Stimulated activated CD8-positive, alpha-beta memory T cell treated with anti-CD3 and anti-CD28 coated beads, Interleukin-7, amount 100 ng/mL, for 4 hours (primary cell): ENCODE data around the gene CDH4.

Experiments
- DNase-seq, 2 donors: peaks; one replicate each; pipeline ENCODE4 v3.0.0-alpha.2; 2020; ENCODE audit warnings: low read depth in 2 of 2

The CDH4 gene

DNA sequence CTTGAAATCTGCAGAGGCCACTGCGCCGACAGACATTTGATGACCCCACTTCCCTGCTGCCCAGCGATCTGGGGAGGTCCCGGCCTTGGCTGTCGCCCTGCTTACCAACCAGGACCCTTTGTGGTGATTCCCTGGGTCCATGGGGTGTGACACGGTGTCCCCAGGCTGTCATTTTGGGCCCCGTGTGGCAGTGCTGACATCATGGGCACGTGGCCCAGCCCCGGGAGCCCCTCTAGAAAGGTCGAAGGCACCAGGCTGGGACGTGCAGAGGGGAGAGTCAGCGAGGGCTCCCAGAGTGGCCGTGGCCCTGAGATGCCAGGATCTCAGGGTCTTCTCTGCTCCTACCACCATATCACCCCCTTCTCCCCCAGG lies 643.6 kb downstream of the CDH4 start:
- DNase-seq, result no peak

DNA sequence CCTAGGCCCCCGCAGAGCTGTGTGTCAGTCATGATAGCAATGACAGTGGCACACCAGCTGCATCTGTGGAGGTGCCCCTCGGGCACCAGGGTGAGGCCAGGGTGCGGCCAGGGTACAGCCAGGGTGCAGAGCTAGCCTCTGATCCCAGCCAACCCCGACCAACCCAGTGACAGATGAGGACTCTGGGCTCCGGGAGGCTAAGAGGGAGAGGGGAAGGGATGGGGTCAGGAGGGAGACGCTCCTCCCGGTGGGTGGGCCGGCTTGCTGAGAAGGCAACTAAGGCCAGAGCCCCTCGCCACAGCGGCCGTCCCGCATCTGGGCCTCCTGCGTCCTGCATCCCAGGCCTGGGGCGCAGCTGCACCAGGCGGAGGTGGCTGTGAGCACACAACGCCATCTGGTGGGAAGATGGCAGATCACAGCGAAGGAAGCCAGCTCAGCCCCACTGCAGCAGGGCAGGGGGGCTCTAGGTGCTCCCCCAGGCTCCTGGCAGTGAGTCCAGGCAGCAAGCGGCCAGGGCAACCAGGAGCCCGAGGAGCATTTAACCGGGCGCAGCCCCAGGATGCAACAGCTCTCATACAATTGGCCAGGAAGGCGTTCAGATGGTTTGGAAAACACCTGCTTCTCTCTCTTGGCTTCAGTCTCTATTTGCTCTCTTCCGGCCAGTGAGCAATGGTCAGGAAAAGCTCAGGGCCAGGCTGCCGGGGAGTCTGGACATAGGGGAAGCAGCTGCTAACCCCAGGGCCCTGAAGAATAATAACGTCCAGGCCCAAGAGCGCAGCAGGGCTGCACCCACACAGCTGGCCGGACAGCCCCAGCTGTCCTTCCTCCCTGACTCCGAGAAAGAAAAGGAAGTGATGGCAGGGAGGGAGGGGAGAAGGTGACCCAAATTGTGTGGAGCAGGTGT lies 644.2 kb downstream of the CDH4 start:
- DNase-seq, result no peak

- DNase-seq, result no peak
These were observed 645.6 kb downstream of the CDH4 start for GRCh38 chr20:61897401-61898295.

DNA sequence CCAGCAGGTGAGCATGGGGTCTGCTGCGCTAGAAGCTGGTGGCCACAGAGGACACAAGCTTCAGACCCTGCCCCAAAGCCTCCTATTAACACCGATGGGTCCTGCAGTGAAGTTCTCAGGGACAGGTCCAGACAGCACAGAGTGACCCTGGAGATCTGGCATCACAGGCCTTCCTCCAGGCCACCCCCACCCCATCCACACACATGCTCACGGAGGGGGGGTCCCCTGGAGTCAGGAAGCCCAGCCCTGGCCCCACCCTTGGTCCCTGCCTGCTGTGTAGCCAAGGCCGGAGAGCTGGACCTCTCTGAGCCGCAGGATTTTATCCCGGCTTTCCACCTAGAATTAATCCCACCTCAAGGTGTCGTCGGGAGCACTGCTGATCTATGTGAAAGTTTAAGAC lies 646.3 kb downstream of the CDH4 start:
- no peak for DNase-seq

- no peak for DNase-seq
These were observed 648.2 kb downstream of the CDH4 start for GRCh38 chr20:61900011-61900944.

DNA sequence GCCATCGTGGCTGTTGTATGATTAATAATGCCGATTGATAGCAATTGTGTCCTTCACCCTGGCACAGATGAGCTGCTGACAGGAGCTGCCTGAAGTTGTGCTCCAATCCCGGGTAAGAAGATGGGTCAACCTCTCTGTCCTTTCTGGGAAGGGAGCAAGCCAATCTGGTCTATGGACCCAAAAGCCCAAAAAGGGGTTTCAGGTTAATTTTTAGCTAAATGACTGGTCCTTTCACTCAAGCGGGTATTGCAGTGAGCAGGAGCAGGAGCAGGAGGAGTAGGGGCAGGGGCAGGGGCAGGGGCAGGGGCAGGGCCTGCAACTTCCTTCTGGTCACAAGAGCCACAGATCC lies 648.9 kb downstream of the CDH4 start:
- no peak for DNase-seq

- no peak for DNase-seq
These were observed 649.5 kb downstream of the CDH4 start for GRCh38 chr20:61901392-61902220.

DNA sequence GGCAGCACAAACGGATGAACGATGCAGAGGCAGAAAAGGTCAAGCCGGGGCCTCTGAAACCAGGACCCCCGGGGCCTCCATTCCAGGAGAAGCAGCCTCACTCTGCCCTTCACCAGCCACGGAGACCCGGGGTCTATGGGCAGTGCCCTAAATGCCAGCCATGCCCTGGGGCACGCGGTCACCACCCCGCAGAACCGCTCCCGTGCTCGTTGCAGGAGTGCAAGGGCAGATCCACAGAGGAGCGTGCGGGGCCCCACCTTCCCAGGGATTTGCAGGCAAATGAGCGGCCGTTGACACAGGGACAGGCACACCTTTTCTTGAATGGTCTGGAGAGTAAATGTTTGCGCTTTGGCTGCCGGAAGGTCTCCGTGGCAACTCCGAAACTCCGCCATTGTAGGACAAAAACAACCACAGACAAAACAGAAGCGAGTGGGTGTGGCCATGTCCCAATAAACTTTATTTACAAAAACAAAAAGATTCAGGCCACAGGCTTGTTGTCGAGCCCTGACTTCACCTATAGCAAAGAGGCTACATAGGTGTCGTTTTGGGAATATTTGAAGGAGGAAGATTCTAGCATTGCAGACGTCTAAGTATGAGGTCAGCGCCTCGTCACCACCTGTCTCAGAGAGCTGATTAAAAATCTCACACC lies 650.3 kb downstream of the CDH4 start:
- DNase-seq, result no peak

DNA sequence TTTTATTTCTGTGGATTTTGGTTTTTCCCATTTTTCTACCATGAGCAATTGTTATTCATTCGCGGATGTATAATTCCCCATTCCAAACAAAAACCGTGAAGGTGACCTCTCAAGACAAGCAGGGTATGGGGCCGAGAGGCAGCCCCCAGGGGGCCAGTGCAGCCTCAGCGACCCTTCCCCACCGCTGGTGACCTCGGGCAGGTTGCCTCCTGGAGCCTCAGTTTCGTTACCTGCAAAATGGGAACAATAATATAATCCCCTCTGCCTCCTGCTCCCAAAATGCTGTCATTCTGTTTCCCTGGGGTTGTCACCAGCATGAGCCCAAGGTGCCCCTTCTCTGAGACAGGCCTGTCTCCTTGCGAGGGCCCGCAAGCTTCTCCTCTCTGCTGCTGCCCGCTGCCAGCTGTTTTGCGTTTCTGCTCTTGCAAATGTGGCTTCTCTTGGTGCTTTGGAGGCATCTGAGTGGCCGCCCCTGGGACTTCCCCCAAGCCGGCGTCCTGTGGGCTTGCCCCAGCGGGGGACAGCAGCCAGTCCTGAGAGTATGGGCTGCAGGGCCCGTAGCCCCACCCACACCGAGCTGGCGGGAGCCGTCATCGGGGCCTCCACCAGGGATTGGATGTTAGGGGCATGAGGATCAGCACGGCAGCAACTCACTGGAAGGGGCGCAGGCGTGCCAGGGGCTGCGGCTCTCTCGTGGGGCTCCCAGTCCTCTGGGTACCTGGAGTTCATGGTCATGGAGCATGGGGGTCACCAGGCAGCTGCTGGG lies 651.7 kb downstream of the CDH4 start:
- DNase-seq, result no peak

- no peak for DNase-seq
These were observed 652.4 kb downstream of the CDH4 start for GRCh38 chr20:61904456-61904855.

GRCh38 chr20:61905781-61906523 lies 653.9 kb downstream of the CDH4 start:
- no peak for DNase-seq

DNA sequence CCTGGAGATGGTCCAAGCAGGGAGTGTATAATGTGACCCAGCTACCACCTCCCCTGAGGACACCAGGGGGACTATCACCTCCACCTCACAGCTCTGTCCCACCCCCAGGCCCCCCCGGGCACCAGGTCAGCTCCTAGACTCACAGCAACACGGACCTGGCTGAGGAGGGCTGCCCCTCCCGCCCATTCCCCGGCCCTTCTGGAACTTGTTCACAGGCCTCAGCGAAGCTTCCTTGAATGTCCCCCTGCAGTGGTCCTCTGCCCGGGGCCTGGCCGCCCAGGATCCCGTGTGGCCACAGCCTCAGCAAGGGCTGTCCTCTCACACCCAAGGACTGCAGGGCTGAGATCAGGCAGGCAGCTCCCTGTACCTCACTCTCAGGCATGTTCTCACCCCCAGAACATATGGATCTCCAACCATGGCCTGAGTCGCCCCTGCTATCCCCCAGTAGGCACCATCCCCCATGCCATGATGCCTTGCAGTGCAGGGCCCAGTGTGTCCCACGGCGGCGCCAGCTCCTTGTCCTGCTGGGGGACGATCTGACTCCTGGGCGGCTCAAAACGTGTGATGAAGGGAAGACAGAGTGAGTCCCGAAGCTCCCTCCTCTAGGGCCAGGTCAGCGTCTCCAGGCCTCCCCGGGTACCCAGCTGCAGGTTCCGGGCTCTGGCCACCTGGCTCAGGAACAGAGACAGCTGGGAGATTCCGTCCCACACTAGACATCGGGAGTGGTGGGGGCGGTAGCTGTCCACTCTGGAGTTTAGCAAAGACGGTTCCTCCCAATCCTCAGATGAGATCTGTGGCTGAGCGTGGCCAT lies 655.2 kb downstream of the CDH4 start:
- DNase-seq, result no peak

GRCh38 chr20:61908057-61909026 lies 656.3 kb downstream of the CDH4 start:
- no peak for DNase-seq

DNA sequence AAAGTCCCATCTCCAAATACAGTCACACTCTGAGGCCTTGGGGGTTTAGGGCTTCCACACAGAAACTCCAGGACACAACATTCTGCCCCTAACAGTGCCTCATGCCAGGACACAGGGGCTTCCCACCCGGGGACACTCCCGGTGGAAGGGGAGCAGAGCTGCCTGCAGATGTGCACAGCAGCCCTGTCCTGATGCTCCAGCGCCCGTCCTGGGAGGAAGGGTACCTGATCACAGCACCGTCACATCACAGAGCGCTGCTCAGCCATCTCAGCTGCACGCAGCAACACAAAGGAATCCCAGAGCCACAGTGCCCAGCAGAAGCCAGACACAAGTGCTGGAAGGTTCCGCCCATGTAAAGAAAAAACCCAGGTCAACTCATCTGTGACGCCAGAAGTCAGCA lies 657.0 kb downstream of the CDH4 start:
- no peak for DNase-seq

GRCh38 chr20:61909821-61910220 lies 657.8 kb downstream of the CDH4 start:
- no peak for DNase-seq

DNA sequence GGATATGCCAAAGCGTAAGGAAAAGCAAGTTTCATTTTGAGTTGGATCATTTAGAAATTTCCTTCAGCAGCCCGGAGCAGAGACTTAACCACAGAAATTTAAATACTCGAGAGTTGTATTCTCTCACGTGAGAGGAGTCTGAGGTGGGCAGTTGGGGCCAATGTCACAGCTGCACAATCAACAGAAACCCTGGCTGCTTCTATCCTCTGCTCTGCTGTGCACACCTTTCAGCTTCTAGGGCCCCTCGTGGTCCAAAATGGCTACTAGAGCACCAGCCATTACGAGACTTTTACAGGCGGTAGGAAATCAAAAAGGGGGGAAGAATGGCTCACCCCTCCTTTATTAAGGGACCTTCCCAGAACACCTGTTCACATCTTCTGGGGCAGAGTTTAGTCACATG lies 659.8 kb downstream of the CDH4 start:
- DNase-seq, result no peak
